Omental fat pad (tissue), 4 donors: ENCODE measurements around the gene BBLN. TPM values are rescaled to one million over a fixed set of nuclear protein-coding genes. Genes with fewer than 3 reads are reported as not detected.

Source experiments
- ATAC-seq: fragments of 150-250 bp; one replicate; pipeline ENCODE4 v1.9.1; 2016; ENCODE audit warnings: mild to moderate bottlenecking, moderate library complexity; ENCODE audit not compliant: low FRiP score
- DNase-seq: peaks from one replicate; pipeline ENCODE4 v3.0.0-alpha.2; 2019; ENCODE audit warnings: low spot score
- total RNA-seq, 4 donors: library from RNA; depleted of rRNA; stranded (reverse); fragments of >200 nt; gene quantifications; one replicate each; pipeline ENCODE4 v1.1.0, GENCODE V29; 2016
- TF ChIP-seq, protein P1 (sequence below), 3 donors: fragments of 450-650 bp; IDR thresholded peaks; one replicate each; pipeline ENCODE4 v1.5.1; 2016 to 2017; ENCODE audit warnings: antibody characterized with exemption in 3 of 3, mild to moderate bottlenecking in 3 of 3, moderate library complexity in 2 of 3

BBLN gene
- total RNA-seq, 4 donors from 2014 or later, result 117 to 174 (median 138) TPM

DNA sequence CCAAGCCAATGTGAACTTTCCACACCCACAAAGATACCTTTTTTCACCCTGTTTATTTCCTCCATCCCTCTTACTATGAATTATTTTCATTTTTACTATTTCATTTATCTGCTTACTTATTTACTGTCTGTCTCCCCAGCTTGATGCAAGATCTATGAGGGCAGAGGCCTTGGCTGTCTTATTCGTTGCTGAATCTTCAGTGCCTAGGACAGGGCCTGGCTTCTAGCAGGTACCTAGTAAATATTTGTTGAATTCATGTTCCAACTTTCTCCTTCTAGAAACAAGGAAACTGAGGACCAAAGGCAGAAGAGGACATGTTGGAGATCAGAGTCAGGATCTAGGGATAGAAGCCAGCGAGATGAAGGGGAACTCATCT is 42.6 kb downstream of the BBLN start:
- no peak for DNase-seq
- TF ChIP-seq, protein P1, sequence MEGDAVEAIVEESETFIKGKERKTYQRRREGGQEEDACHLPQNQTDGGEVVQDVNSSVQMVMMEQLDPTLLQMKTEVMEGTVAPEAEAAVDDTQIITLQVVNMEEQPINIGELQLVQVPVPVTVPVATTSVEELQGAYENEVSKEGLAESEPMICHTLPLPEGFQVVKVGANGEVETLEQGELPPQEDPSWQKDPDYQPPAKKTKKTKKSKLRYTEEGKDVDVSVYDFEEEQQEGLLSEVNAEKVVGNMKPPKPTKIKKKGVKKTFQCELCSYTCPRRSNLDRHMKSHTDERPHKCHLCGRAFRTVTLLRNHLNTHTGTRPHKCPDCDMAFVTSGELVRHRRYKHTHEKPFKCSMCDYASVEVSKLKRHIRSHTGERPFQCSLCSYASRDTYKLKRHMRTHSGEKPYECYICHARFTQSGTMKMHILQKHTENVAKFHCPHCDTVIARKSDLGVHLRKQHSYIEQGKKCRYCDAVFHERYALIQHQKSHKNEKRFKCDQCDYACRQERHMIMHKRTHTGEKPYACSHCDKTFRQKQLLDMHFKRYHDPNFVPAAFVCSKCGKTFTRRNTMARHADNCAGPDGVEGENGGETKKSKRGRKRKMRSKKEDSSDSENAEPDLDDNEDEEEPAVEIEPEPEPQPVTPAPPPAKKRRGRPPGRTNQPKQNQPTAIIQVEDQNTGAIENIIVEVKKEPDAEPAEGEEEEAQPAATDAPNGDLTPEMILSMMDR (IDR thresholded peaks at IDR 0.05), result no peak
- no peak for ATAC-seq

DNA sequence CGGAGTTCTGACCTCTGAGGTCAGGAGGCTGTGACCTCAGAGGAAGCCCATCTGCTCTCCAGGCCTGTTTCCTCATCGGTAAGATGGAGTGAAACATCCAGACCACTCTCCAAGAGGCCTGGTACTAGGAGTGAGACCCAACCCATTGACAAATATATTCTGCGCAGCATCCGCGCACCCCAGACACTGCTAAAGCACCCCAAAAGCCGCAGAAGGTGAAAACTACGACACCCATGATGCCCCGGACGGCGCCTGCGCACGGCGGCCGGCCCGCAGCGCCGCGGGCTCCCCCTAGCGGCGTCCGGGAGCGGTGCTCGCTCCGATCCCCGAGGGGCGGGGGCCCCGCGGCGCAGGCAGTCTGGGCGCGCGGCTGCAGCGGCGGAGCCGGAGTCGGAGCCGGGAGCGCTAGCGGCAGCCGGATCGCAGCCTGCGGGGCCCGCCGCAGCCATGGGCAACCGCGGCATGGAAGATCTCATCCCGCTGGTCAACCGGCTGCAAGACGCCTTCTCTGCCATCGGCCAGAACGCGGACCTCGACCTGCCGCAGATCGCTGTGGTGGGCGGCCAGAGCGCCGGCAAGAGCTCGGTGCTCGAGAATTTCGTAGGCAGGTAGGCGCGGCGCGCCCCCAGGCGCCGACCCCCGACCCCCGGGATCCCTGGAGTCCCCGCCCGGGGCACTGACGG is 43.1 kb downstream of the BBLN start, which contains the start of gene DNM1:
DNM1 (plus strand) TSS at position 356 of the 683 bp plus-strand sequence; CDS start at position 448, 92 bp downstream.
- ATAC-seq (peak; percentile 79), DNase-seq (no peak)
- TF ChIP-seq, protein P1 (IDR thresholded peaks at IDR 0.05), result peak in 2 of 3 donors; percentile 93 to 94

DNA sequence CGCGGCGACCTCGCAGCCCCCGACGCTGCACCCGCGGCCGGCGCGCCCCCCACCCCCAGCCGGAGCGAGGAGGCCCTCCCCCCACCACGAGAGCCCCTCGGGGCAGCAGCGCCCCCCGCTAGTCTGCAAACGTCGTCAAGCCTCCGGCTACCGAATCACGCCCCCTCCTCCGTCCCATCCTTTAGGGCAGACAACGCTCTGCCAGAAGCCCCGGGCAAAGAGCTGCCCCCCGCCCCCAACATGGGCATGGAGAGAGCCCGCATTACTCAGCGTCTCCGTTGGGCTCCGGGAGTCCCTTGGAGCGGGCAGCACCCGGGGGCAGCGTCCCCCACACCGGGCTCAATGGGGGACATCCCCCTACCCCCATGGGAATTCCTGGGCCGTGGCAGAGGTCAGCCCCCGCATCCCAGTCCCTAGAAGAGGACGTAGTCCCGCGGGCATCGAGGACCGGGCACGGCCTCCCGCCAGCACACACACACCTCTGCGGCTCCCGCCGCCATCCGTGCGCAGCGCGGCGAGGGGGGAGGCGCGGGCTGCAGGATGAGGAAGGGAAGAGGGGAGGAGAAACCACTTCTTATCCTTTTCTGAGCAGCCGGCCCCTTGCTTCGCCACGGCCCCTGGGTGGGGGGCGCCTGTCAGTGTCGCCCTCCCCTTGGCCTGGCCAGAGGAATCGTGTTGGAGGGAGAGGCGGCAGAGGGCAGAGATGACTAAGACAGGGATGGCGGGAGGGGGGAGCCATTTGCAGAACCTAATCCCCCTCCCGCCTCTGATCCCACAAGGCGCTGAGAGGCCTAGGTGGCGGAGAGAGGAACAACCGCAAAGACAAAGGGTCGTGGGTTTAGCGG is 43.9 kb downstream of the BBLN start:
- DNase-seq (no peak), ATAC-seq (peak; percentile 52)
- TF ChIP-seq, protein P1 (IDR thresholded peaks at IDR 0.05), result no peak

DNA sequence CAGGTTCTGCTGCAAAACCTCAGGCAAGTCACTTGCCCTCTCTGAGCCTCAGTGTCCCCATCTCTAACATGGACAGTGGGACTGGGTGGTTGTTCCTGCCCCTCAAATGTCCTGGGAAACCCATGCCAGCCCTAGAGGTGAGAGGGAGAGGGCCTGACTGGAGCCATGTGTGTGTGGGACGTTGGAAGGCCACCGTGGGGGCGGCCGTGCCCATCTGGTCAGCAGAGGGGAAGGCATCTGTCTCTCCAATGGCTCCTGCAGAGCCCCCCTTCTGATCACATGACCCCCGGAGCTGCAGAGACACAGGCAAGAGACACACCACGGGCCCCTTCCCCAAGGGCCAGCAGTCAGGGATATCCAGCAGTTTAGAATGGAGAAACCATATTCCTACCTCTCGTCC is 44.8 kb downstream of the BBLN start:
- DNase-seq (no peak), ATAC-seq (no peak)
- TF ChIP-seq, protein P1 (IDR thresholded peaks at IDR 0.05), result no peak

DNA sequence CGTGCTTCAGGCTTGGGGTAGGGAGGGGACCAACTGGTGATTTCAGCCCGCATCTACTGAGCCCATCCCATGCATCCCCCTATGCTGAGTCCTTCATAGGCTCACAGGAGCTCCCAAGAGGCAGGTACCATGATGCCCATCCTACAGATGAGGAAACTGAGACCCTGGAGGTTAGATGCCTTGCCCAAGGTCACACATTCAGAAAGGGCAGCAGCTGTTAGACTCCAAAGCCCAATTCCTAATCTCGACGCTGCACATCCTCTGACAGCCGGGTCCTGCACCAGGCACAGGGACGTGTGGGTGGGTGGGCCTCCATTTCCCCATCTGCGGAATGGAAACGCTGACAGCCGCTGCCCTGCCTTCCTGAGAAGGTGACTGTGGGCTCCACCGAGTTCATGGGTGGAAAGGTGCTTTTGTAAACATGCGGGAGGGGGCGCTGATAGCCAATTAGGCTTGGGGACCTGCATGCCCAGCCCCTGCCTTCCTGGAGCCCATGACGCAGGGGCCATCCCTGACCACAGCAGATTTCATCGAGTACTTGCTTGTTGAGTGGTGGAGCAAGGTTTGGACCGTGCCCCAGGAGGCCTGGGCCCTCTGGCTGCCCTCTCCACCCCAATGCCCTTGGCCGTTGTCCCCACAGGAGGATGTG is 45.4 kb downstream of the BBLN start:
- DNase-seq, result no peak
- no peak for ATAC-seq
- TF ChIP-seq, protein P1 (IDR thresholded peaks at IDR 0.05), result no peak

DNA sequence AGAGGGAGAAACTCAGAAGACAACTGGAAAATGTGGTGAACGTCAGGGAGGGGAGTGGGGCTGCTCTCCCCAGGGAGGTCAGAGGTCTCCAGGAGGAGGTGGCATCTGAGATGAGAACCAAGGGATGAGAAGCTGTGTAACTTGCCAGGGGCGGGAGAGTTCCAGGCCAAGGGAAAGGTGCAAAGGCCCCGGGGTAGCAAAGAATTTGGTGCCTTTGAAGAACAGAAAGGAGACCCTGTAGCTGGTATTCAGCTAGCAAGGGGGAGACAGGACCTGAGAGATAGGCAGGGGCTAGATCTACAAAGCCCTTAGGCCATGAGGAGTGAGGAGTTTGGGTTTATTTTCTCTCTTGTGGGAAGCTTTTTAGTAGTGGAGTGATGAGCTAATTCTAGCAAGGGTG is 46.4 kb downstream of the BBLN start:
- ATAC-seq (no peak), DNase-seq (no peak)
- TF ChIP-seq, protein P1 (IDR thresholded peaks at IDR 0.05), result no peak
